Measurements from ENCODE around the gene LIN7C. TPM values are rescaled to one million over a fixed set of nuclear protein-coding genes. Genes with fewer than 3 reads are reported as not detected.

Gene LIN7C, protein sequence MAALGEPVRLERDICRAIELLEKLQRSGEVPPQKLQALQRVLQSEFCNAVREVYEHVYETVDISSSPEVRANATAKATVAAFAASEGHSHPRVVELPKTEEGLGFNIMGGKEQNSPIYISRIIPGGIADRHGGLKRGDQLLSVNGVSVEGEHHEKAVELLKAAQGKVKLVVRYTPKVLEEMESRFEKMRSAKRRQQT
- total RNA-seq: 10 to 100 TPM; 23.7 to 23.9 TPM

DNA sequence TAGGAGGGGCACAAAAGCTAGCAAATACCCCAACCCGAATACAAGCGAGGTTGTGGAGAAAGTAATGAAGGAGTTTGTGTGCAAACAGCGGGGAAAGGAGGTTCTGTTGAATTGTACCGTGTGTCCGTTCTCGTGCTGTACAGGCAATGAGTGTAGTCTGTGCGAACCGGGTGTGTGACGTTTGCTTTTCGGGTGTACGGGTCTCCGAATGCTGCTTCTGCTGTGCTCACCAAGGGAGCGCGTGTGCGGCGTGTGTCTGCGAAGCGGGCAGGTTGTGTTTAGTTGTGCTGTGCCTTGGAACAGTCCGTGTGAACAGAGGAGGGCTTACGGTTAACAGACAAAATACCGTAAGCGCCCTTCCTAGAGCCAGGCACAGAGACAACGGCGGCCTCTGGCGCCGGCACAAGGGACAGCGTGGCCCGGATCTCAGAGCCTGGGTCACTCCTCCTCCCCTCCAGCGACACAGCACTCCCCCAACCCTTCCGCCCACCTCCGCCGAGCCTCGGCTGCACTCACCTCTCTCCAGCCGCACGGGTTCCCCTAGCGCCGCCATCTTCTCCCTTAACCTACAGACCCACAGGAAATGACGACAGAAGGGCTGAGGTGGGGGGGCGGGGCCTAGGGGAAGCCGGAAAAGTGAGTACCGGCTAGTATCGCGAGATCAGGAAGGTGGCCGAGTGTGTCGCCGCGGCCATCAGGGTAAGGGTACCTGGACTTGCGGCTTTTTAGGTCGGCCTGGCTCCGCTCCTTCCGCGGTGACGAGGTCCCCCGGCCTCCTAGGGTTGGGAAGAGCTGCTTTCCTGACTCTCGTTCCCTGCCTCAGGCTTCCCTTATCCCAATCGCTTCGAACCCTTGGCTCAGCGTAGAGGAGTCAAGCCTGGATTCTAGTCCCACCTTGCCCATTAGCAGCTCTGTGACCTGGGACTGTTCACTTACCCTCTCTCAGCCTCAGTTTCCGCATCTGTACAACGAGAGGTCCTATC is at the start of gene LIN7C:
Gene LIN7C, minus strand, starts transcription at position 570 of the 983 bp plus-strand sequence. Its CDS starts 17 bp downstream, at position 553.
- Mint-ChIP-seq H3K9me3 (no peaks in the 10 kb centered on the region), H3K27me3 (no peaks in the 10 kb centered on the region), H3K4me1 (peaks cover 25% of the 10 kb centered on the region), H3K27ac (peak within 1 kb of the TSS; percentile 99), H3K4me3 (peak within 1 kb of the TSS; percentile 99), H3K36me3 (peaks cover 11% of the 10 kb centered on the region)
- POLR2A ChIA-PET: interaction anchor here (0.6 to 1.0 kb wide), 2 partner anchors 11 to 32 kb away, joined by 3 read pairs; no protein-coding TSS in a partner anchor
- ATAC-seq (ENCODE audit: low read depth): peak; percentile 92
- DNase-seq: peak; percentile 84

DNA sequence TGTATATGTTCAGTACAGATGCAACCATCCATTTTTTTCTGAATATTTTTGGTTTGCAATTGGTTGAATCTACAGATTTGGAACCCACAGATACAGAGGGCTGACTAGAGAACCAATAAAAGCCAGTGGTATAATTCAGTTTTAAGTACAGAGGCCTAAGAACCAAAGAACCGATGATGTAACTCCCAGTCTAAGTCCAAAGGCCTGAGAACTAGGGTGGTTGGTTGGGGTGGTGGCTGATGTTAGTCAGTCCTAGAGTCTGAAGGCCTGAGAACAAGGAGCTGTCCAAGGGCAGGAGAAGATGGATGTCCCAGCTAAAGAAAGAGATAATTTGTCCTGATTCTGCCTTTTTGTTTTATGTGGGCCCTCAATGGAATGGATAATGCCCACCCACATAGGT is 48.7 kb upstream of the LIN7C start:
- no peak for DNase-seq
- POLR2A ChIA-PET: no interaction called here
- Mint-ChIP-seq H3K9me3 (no peaks in the 10 kb centered on the region), H3K4me1 (no peaks in the 10 kb centered on the region), H3K4me3 (no peak overlapping the region), H3K36me3 (no peaks in the 10 kb centered on the region), H3K27me3 (no peaks in the 10 kb centered on the region), H3K27ac (no peak overlapping the region)
- ATAC-seq (ENCODE audit: low read depth): no peak

DNA sequence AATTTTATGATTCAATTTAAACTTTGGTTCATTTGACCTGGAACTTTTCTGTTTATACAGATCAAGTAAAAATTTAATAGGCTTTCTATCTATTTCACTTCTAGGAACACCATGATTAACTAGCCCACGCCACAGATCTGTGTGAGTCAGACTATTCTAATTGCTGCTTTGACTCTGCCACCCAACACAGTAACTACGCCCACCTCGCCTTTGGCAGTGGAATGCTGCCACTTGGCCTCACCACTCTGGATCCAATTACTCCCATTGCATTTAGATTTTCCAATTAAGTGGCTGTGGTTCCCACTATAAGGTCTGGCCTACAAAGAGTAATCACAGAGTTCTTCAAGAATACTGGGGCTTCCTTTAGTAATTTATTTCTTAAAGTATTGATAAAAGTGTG is 46.6 kb upstream of the LIN7C start:
- H3K27ac Mint-ChIP-seq: no peak overlapping the region
- no peaks in the 10 kb centered on the region for H3K9me3 Mint-ChIP-seq
- POLR2A ChIA-PET: no interaction called here
- no peaks in the 10 kb centered on the region for H3K36me3 Mint-ChIP-seq
- no peak for ATAC-seq (ENCODE audit: low read depth)
- no peaks in the 10 kb centered on the region for H3K4me1 Mint-ChIP-seq
- no peak for DNase-seq
- no peak overlapping the region for H3K4me3 Mint-ChIP-seq
- H3K27me3 Mint-ChIP-seq: no peaks in the 10 kb centered on the region

DNA sequence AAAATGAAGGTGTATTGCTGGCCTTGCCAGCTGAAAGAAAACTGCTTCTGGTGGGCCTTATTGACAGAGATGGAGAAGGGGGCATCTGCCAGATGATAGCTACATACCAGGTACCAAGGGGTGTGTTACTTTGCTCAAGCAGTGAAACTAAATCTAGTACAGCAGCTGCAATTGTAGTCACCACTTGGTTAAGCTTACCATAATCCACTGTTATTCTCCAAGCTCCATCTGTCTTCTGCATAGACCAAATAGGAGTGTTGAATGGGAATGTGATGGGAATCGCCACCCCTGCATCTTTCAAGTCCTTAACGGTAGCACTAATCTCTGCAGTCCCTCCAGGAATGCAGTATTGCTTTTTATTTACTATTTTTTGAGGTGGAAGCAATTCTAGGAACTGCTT is 45.8 kb upstream of the LIN7C start:
- Mint-ChIP-seq H3K36me3 (no peaks in the 10 kb centered on the region), H3K9me3 (no peaks in the 10 kb centered on the region), H3K4me1 (no peaks in the 10 kb centered on the region), H3K27me3 (no peaks in the 10 kb centered on the region), H3K27ac (no peak overlapping the region), H3K4me3 (no peak overlapping the region)
- POLR2A ChIA-PET: no interaction called here
- ATAC-seq (ENCODE audit: low read depth): no peak
- DNase-seq: no peak

DNA sequence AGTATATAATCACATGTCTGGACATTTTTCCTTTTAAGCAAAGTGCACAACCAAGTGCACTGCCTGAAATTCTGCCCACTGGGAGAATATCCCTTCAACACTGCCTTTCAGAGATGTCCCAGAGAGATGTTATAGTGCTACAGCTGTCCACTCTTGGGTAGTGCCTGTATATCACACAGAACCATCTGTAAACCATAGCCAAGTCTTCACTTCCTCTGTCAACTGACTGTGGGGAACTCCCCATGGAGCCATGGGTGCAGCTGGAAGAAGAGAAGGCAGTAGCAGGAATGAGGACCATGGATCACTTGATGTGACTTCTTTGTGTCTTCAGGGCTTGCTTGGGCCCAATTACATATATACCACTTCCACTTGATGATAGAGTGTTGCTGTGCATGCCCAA is 44.6 kb upstream of the LIN7C start:
- POLR2A ChIA-PET: no interaction called here
- no peak for DNase-seq
- Mint-ChIP-seq H3K36me3 (no peaks in the 10 kb centered on the region), H3K27me3 (no peaks in the 10 kb centered on the region), H3K27ac (no peak overlapping the region), H3K9me3 (no peaks in the 10 kb centered on the region), H3K4me1 (no peaks in the 10 kb centered on the region), H3K4me3 (no peak overlapping the region)
- ATAC-seq (ENCODE audit: low read depth): no peak

DNA sequence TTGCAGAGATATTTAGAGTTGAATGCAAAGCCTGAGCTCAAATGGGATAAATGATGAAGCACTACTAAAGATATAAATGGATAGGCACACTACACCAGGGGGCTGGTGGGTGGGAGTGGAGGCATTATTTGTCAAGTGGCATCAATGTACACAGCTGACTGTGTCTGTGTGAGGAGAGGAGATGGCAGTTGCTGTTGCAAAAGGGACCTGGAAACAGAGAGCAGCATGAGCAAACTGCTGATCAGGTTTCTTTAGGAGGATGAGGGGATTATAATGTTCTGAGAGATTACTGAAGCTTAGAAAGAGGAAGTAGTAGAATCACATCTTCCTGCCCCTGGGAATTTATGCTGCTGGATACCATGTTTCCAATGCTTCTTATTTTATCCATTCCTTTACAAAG is 39.4 kb upstream of the LIN7C start:
- no peak for DNase-seq
- Mint-ChIP-seq H3K9me3 (peaks cover 3% of the 10 kb centered on the region), H3K27me3 (no peaks in the 10 kb centered on the region), H3K4me3 (no peak overlapping the region), H3K4me1 (no peaks in the 10 kb centered on the region), H3K27ac (no peak overlapping the region), H3K36me3 (peaks cover 3% of the 10 kb centered on the region)
- POLR2A ChIA-PET: no interaction called here
- no peak for ATAC-seq (ENCODE audit: low read depth)

DNA sequence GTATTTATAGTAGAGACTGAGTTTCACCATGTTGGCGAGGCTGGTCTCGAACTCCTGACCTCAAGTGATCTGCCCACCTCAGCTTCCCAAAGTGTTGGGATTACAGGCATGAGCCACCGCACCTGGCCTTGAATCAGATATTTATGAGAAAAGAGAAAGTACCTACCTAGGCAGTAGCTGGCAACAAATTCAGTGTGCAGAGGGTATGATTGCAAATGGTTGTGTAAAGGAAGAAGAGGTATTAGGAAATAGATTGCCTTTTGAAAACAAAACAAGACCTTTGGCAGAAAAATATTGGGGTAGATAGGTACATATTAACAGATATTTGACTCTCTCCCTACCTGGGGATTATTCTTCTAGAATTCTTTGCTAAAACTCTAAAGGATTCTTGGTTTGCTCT is 38.5 kb upstream of the LIN7C start:
- POLR2A ChIA-PET: no interaction called here
- H3K9me3 Mint-ChIP-seq: peaks cover 3% of the 10 kb centered on the region
- ATAC-seq (ENCODE audit: low read depth): no peak
- no peak overlapping the region for H3K27ac Mint-ChIP-seq
- DNase-seq: no peak
- no peaks in the 10 kb centered on the region for H3K27me3 Mint-ChIP-seq
- peaks cover 3% of the 10 kb centered on the region for H3K36me3 Mint-ChIP-seq
- H3K4me3 Mint-ChIP-seq: no peak overlapping the region
- no peaks in the 10 kb centered on the region for H3K4me1 Mint-ChIP-seq

DNA sequence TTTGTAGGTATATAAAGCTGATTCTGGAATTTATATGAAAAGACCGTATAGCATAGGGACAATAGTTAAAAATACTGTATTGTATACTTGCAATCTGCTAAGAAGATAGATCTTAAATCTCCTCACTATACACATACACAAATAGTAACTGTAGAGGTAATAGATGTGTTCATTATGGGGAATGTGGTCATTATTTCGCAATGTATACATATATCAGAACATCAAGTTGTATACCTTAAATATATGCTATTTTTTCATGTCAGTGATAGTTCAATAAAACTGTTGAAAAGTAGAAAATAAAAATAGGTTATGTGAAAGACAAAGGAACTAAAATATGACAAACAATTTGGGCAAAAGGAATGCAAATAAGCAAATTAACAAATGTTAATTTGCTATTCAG is 35.2 kb upstream of the LIN7C start:
- Mint-ChIP-seq H3K9me3 (peaks cover 3% of the 10 kb centered on the region), H3K4me3 (no peak overlapping the region), H3K27ac (no peak overlapping the region), H3K4me1 (no peaks in the 10 kb centered on the region), H3K36me3 (peaks cover 3% of the 10 kb centered on the region), H3K27me3 (no peaks in the 10 kb centered on the region)
- no peak for DNase-seq
- POLR2A ChIA-PET: no interaction called here
- ATAC-seq (ENCODE audit: low read depth): no peak

DNA sequence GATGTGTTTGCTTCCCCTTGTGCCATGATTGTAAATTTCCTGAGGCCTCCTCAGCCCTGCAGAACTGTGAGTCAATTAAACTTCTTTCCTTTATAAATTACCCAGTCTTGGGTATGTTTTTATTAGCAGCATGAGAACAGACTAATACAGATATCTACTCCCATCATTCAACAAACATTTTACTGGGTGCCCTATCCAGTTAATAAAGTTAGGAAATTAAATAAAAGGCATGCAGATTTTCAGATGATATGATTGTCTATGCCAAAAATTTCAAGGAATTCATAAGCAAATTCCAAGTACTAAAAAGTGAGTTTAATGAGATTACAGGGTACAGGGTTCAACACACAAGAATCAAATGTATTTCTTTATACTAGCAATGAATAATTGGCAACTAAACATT is 33.5 kb upstream of the LIN7C start:
- no peaks in the 10 kb centered on the region for H3K27me3 Mint-ChIP-seq
- H3K27ac Mint-ChIP-seq: no peak overlapping the region
- POLR2A ChIA-PET: no interaction called here
- ATAC-seq (ENCODE audit: low read depth) (no peak), DNase-seq (no peak)
- peaks cover 3% of the 10 kb centered on the region for H3K9me3 Mint-ChIP-seq
- H3K4me3 Mint-ChIP-seq: no peak overlapping the region
- H3K4me1 Mint-ChIP-seq: no peaks in the 10 kb centered on the region
- peaks cover 3% of the 10 kb centered on the region for H3K36me3 Mint-ChIP-seq

DNA sequence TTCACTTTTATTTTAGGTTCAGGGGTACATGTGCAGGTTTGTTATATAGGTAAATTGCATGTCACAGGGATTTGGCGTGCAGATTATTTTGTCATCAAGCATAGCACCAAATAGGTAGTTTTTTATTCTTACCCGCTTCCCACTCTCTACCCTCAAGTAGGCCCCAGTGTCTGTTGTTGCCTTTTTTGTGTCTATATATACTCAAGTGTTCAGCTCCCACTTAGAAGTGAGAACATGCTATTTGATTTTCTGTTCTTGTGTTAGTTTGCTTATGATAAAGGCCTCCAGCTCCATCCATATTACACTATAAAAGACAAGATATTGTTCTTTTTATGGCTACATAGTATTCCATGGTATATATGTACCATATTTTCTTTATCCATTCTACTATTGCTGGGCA is 28.5 kb upstream of the LIN7C start:
- H3K27ac Mint-ChIP-seq: no peak overlapping the region
- no peak overlapping the region for H3K4me3 Mint-ChIP-seq
- no peaks in the 10 kb centered on the region for H3K36me3 Mint-ChIP-seq
- no peak for ATAC-seq (ENCODE audit: low read depth)
- DNase-seq: no peak
- H3K4me1 Mint-ChIP-seq: no peaks in the 10 kb centered on the region
- POLR2A ChIA-PET: no interaction called here
- H3K9me3 Mint-ChIP-seq: no peaks in the 10 kb centered on the region
- no peaks in the 10 kb centered on the region for H3K27me3 Mint-ChIP-seq

DNA sequence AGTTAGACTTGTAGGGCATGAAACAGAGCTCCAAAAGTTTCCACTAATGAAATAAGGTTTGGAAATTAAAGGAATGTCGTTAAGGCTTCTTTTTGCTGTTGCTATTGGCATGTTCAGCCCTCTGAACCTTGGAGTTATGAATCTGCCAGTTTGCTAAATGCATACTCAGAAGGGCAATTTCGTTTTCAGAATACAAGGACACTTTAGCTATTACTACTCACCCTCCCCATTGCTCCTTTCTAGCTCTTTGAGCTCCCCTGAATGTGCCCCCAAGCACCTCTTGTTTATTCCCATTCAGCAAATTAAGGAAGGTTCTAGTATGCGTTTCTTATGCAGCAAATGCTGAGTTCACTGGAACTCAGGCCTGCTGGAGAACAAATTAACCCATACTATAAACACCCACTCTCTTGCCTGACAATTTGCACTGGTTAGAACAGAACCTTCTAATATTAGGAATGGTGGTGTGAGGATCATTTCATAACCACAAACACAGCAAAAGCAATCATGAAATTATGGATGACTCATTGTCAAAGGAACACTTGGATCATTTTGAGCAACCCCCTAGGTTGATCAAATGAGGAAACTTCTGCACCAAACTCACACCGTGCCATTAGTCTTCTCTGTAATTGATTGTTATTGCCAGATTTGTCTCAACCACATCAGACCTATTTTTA is 26.2 kb upstream of the LIN7C start:
- Mint-ChIP-seq H3K4me1 (no peaks in the 10 kb centered on the region), H3K27ac (no peak overlapping the region), H3K4me3 (no peak overlapping the region), H3K9me3 (no peaks in the 10 kb centered on the region), H3K27me3 (no peaks in the 10 kb centered on the region), H3K36me3 (no peaks in the 10 kb centered on the region)
- POLR2A ChIA-PET: no interaction called here
- DNase-seq (no peak), ATAC-seq (ENCODE audit: low read depth) (no peak)

DNA sequence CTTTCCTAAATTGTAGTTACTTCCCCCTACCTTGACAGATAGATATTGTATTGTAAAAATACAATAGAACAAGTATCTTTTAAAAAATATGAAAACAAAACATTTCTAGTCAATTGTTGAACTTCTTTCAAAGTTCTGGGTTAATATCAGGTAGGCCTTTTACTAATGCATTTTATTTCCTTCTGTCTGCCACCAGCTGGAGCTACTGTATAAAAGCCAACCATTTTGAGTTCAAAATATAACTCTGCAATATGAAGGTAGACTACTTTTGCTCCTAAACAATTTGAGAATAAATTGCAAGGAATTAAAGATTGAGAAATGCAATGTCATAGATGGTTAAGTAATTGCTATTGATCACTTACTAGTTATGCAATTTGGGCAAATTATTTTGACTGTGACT is 22.1 kb upstream of the LIN7C start:
- DNase-seq: no peak
- no peak for ATAC-seq (ENCODE audit: low read depth)
- no peak overlapping the region for H3K27ac Mint-ChIP-seq
- H3K4me1 Mint-ChIP-seq: no peaks in the 10 kb centered on the region
- no peaks in the 10 kb centered on the region for H3K27me3 Mint-ChIP-seq
- no peaks in the 10 kb centered on the region for H3K9me3 Mint-ChIP-seq
- H3K4me3 Mint-ChIP-seq: no peak overlapping the region
- H3K36me3 Mint-ChIP-seq: no peaks in the 10 kb centered on the region
- POLR2A ChIA-PET: no interaction called here

DNA sequence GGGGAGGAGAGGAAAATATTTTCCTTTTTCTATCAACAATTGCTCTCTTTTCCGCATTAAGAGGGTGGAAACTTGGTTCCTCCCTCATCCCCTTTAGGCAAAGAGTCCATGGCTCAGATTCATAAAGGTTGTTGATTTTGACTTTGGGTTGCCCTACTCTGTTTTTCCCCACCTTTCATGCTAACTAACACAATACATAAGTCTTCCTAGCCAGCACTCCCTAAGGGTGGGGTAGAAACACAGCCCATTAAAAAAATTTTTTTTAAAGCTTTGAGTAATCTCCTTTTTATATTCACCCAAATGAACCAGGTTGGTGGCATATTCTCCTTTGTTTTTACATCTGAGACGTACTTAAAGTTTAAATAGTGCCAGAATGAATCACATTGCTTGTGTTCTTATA is 20.0 kb upstream of the LIN7C start:
- no peaks in the 10 kb centered on the region for H3K36me3 Mint-ChIP-seq
- H3K4me1 Mint-ChIP-seq: no peaks in the 10 kb centered on the region
- H3K4me3 Mint-ChIP-seq: no peak overlapping the region
- H3K27me3 Mint-ChIP-seq: no peaks in the 10 kb centered on the region
- no peak overlapping the region for H3K27ac Mint-ChIP-seq
- DNase-seq (no peak), ATAC-seq (ENCODE audit: low read depth) (no peak)
- POLR2A ChIA-PET: no interaction called here
- H3K9me3 Mint-ChIP-seq: no peaks in the 10 kb centered on the region

Data from activated naive CD8-positive, alpha-beta T cell treated with anti-CD3 and anti-CD28 coated beads, Interleukin-2, amount 10 ng/mL, durations not matched to agents 7 days and 5 days (primary cell).